Measurements from ENCODE around the gene STK32B.

The STK32B gene

GRCh38 chr4:5416637-5417036, 365.4 kb downstream of the STK32B start:
- no peak for DNase-seq (ENCODE audit: low spot score)
- TF ChIP-seq CTCF (IDR thresholded peaks at IDR 0.05; ENCODE audit: extremely low read depth, missing control alignments), result no peak

- DNase-seq (ENCODE audit: low spot score), result no peak
- TF ChIP-seq CTCF (IDR thresholded peaks at IDR 0.05; ENCODE audit: extremely low read depth, missing control alignments), result no peak
Observed at GRCh38 chr4:5420266-5420665, 369.0 kb downstream of the STK32B start.

GRCh38 chr4:5421416-5421815, 370.1 kb downstream of the STK32B start:
- no peak for DNase-seq (ENCODE audit: low spot score)
- no peak for TF ChIP-seq CTCF (IDR thresholded peaks at IDR 0.05; ENCODE audit: extremely low read depth, missing control alignments)

GRCh38 chr4:5422195-5422594, 370.9 kb downstream of the STK32B start:
- no peak for TF ChIP-seq CTCF (IDR thresholded peaks at IDR 0.05; ENCODE audit: extremely low read depth, missing control alignments)
- DNase-seq (ENCODE audit: low spot score), result no peak

- TF ChIP-seq CTCF (IDR thresholded peaks at IDR 0.05; ENCODE audit: extremely low read depth, missing control alignments), result no peak
Observed at GRCh38 chr4:5423670-5424069, 372.4 kb downstream of the STK32B start.

GRCh38 chr4:5424211-5424610, 372.9 kb downstream of the STK32B start:
- TF ChIP-seq CTCF (IDR thresholded peaks at IDR 0.05; ENCODE audit: extremely low read depth, missing control alignments), result no peak
- no peak for DNase-seq (ENCODE audit: low spot score)

More at GRCh38 chr4:5423670-5424069, 372.4 kb downstream of the STK32B start:
- no peak for DNase-seq (ENCODE audit: low spot score)

GRCh38 chr4:5424901-5425300, 373.6 kb downstream of the STK32B start:
- DNase-seq (ENCODE audit: low spot score), result no peak
- TF ChIP-seq CTCF (IDR thresholded peaks at IDR 0.05; ENCODE audit: extremely low read depth, missing control alignments), result no peak
